ENCODE data around the gene PNPLA1.
A peak's percentile ranks its signal among the peaks of the same experiment; 100 is the strongest.
"Not testable (repeated sequence)": the region's sequence is repeated elsewhere in the genome, so short reads cannot be mapped to it uniquely, and the experiment has no call there.

The PNPLA1 gene

DNA sequence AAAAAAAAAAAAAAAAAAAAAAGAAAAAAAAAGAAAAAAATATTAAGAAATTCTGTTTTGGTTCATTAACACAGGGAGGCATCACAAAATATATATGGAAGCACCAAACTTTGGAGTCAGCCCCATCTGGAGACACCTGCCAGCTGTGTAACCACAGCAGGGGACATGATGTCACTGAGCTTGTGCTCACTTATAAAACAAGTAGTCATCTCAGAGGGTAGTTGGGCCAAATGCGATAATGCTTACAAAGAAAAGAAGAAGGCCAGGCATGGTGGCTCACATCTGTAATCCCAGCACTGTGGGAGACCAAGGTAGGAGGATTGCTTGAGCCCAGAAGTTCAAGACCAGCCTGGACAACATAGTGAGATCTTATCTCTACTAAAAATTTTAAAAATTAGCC, 68.0 kb downstream of the PNPLA1 start:
- no peak for DNase-seq

DNA sequence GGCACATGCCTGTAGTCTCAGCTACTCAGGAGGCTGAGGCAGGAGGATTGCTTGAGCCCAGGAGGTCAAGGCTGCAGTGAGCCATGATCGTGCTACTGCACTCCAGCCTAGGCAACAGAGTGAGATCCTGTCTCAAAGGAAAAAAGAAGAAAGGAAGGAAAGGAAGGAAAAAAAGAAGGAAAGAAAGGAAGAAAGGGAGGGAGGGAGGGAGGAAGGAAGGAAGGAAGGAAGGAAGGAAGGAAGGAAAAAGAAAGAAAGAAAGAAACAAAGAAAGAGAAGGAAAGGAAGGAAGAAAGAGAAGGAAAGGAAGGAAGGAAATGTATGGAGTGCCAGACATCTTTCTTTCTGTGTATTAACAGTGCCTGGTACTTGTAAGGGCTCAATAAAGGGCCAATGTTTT, 68.4 kb downstream of the PNPLA1 start:
- DNase-seq, result not testable (repeated sequence)

DNA sequence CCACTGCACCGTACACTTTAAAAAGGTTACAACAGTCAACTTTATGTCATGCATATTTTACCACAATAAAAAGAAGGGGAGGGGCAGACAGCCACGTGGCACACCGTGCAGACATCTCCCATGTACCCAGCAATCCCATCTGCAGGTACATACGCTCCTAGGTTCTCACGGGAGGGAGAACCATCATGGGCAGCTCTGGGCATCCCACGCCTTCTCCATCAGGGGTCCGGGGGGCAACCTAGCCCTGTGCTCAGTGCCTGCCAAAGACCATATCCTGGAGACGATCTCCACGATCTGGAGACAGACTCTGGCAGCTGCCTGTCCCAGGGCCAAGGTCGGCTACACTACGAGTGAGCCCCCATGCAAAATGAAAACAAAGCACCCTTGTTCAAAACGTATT, 69.3 kb downstream of the PNPLA1 start:
- no peak for DNase-seq

DNA sequence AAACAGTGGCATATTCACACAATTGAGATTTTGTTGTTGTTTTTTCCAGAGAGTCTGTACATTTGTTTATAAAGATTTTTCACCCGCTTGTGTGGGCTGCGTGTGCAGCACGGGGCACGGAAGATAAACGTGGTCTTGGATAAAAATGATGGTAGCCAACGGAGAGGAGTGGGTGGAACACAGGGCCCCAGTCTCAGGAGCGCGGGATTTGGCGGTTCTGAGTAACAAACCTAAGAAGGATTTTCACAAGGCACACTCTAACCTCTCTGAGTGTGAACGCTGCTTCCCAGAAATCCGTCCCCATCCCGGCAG, 70.4 kb downstream of the PNPLA1 start:
- no peak for DNase-seq

DNA sequence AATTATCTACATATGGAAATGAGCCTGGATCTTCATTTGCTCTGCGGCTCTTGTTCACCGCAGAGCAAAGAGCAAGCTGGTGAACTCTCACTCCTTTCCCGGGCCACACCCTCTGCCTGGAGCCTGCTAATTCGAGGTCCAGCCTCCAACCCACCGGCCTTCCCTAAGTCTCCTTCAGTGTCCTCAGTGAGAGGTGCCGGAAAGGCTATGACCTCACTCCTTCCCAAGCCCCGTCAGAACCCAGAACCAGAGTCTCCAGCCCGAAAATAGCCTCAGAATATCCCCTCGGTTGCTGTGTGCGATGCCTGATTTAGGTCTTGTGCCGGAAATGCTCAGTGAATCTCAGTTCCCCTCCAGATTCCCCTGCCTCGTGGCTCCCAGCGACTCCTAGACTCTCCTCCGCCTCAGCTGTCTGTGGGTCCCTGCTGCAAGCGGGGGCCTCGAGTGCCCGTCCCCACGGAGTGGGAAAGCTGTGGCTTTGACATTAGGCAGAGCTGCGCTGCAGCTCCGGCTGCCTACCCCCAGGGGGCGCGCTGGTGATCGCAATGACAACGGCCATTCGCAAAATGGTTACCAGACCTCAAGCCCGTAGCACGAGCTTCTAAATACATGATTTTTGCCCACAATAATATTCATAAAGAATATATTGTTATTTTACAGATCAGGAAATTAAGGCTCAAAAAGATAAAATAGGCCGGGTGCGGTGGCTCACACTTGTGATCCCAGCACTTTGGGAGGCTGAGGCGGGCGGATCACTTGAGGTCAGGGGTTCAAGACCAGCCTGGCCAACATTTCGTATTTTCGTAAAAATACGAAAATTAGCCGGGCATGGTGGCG, 71.0 kb downstream of the PNPLA1 start:
- DNase-seq, result peak; percentile 72

DNA sequence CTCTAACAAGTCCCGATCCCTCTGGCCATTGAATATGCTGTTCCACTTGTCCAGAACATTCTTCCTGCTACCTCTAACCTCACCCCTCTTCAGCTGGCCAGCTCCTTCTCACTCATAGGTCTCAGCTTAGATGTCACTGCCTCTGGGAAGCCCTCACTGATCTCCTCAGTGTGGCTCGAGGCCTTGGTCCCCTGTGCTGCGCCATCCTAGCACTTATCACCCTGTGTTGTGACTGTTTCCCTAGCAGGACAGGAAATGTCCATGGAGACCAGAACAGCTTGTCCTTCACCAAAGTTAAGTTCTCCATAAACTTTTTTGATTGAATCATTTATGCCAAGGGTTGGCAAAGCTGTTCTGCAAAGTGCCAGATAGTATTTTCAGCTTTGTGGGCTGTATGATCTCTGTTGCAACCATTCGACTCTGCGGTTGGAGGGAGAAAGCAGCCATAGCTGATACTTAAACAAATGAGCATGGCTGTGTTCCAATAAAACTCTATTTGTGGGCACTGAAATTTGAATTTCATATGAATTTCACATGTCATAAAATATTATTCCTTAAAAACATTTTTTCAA, 73.3 kb downstream of the PNPLA1 start:
- DNase-seq, result no peak

DNA sequence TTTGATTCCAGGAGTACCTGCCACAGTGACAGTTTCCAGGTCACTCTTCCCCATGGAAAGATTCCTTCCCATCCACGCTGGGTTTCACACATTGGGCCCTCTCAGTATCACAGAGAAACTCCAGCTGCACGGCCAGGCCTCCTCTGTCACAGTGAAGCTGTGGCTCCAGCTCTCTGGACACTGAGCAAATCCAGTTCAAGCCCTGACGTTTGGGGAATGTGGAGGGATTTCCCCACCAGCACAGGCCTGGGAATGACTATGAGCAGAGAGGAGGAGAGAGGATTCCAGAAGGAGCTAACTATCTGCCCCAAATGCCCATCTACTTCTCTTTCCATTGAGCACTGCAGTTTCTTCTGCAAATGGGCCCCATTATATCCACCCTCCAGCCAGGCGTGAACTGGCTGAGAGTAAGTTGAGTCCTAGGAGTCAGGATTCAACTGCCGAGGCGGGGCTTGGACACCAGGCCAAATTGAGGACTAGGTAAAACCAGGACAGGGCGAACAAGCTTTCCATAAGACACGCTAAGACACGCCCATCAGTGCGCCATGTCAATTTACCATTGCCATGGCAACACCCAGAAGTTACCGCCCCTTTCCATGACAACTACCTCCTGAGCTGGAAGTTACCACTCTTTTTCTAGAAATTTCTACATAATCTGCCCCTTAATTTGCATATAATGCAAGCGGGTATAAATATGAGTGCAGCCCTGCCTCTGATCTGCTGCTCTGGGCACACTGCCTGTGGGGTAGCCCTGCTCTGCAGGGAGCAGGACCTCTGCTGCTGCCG, 76.0 kb downstream of the PNPLA1 start:
- no peak for DNase-seq

DNA sequence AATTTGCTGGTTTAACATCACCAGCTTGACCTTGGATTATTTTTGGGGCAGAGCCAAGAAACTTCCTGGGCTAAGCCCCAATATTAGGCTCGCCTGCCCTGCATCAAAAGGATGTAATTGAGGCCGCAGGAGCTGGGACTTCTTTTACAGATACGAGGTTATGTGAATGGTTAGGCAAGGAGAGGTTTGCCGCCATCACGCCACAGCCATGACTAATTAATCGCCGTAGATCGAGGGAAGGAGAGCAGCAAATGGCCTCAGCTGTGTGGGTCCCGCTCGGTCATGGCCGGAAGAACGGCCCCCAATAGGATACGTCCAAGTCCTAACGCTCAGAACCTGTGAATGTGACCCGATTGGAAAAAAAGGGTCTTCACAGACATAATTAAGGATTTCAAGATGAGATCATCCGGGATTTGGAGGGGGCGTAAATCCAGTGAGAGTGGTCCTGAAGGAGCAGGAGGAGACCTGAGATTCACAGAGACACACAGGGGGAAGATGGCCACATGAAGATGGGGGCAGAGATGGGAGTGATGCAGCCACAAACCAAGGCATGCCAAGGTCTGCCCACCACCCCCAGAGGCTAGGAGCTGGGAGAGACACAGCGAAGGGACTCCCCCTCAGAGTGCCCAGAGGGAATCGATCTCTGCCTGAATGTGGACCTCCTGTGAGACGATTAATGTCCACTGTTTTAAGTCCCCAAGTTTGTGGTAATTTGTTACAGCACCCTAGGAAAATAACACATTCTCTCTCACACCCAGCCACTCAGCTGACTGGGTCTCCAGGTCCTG, 76.8 kb downstream of the PNPLA1 start:
- no peak for DNase-seq

DNA sequence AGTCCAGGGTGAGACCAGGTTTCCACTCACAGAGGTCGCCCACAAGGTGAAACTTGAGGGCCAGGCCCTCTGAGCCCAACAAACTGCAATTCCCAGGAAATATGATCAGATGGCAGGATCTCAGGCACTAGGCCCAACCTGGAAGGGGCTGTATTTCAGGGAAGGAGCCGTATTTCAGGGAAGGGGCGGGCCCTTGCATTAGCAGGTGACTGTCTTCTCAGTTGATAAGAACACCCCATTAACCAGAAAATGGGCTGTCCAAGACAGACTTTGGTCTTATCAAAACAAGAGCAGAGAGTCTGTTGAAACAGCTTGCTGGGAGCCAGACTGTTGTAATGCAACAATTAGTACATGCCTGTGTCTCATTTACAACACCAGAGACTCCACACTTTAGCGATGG, 77.8 kb downstream of the PNPLA1 start:
- DNase-seq, result no peak

DNA sequence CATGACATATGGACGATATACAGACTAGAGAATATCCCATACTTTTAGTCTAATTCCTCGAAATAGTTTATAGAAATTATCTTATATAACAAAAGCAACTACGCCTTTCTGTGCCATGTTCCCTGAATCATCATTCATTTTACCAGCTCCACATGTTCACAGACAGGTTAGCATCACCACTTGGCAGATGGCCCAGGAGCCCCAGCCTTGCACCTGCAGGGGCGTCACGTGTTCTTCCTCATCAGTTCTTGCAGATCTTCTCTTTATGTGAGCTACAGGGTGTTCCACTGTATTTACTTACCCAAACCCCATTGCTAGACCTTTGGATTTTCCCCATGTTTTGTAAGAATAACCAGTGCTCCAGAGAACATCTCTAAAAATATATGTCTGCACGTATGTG, 79.4 kb downstream of the PNPLA1 start:
- no peak for DNase-seq

DNA sequence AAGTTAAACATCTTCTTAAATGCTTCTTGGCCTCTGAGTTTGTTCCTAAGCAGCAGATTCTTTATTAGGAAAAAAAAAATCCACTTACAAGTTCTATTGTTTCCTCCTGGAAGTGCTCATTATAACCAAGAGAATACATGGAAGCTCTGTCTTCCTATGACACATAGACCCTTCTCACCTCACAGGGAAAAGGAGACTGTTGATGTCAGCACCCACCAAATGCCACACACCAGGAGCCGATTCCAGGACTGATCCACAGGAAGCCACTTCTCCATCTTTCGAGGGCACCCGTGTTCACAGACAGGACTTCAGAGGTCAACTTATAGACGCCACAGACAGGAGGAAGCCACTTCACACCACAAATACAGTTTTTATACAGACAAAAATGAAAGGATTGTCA, 80.2 kb downstream of the PNPLA1 start:
- no peak for DNase-seq

DNA sequence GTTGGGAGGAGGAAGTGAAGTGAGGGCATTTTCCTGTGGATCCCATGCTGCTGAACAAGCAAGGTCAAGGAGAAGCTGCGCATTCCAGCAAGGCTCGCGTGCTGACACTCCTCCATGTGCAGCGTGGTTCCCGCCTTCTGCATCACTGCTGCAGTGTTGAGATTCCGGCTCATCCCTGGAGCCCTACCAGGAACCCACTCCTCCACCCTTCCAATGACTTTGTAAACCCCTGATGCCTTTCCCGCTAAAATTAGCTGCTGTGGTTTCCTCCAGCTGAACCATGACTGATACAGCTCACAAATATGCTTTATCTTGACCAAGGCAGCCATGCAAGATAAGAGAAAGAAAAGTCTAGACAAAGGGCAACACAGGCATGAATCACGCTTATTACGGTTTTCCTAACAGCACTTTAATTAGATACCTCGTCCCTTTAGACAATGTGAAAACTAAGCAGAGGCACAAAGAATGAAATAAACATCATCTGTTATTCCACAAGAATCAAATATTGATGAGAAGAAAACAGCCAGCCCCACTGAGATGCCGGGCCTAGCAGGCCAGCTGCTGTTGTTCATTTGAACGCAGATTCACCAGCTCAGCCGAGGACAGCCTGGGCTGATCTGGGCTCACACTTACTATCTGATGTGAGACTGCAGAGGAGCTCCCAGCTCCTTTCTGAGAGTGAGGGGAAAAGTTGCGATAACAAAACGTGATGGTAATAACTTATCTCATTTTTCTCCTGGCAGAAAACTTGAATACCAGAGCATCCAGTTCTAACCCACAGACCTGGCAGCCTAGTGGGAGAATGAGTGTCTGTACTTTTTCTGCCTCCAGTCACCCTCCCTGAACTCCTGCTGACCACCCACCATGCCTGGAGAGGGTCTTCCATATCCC, 81.1 kb downstream of the PNPLA1 start:
- DNase-seq, result no peak

DNA sequence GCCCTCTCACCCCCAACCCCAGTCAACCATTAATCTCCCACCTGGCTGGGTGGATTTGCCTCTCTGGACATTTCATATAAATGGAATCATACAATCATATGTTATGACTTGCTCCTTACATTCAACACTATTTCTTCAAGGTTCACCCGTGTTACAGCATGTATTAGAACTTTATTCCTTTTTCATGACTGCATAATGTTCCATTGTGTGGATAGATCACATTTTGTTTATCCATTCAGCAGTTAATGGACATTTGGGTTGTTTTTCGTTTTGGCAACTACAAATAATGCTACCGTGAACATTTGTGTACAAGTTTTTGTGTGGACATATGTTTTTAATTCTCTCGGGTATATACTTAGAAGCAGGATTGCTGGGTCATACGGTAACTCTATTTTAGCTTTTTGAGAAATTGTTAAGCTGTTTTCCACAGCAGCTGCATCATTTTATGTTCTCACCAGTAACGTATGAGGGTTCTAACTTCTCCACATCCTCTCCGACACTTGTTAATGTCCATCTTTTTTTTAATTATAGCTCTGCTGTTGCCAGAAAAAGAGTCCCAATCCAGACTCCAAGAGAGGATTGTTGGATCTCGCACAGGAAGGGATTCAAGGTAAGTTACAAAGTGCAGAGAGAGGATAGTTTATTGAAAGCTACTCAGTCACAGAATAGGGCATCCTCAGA, 82.8 kb downstream of the PNPLA1 start:
- no peak for DNase-seq

DNA sequence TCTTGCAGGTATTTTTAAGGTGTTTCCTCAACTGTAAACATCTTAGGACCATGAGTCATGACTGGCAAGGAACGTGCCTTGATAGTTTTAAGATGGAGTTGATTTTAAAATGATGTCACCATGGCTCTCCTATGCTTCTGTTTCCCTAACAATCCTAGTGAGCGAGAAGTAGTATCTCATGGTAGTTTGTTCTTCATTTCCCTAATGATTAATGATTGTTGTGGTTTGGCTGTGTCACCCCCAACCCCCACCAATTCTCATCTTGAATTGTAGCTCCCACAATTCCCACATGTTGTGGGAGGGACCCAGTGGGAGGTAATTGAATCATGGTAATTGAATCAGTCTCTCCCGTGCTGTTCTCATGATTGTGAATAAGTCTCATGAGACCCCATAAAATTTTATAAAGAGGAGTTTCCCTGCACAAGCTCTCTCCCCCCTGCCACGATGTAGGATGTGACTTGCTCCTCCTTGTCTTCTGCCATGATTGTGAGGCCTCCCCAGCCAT, 83.6 kb downstream of the PNPLA1 start:
- DNase-seq, result no peak

DNA sequence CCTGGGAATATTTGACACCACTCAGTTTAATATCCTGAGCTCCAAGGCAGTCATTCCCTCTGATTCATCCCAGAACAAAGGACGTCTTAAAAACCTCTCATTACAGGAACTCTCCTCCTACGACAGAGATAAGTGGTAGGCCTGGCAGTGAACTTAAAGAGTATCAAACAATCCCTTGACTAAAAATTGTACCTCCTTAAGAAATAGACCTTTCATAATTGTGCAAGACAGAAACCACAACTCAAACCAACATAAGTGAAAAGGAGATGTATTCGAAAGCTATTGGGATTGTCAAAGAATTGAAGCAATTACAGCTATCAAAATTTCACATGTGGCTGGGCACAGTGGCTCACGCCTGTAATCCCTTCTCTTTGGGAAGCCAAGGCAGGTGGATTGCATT, 86.0 kb downstream of the PNPLA1 start:
- DNase-seq, result no peak

DNA sequence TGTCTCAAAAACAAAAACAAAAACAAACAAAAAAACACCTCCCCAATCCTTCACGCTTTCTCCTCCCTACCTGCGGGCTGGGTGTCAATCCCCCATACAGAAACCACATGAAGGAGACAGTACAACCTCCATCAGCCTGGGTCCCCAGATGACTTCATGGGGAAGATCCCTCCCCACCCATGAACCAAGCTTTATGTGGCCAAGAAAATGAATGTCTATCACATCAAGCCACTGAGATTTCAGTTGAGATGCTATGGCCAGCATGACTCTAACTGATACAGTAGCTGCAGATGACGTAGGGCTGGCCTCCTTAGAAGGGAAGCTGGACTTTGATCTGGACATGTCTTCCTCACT, 88.0 kb downstream of the PNPLA1 start:
- DNase-seq, result no peak

All from activated T-cell treated with anti-CD3 and anti-CD28 coated beads for 4 hours (primary cell).